Colonic mucosa (tissue), 4 donors: ENCODE measurements around the gene CTBP1. TPM values are rescaled to one million over a fixed set of nuclear protein-coding genes. Genes with fewer than 3 reads are reported as not detected.
A peak's percentile ranks its signal among the peaks of the same experiment; 100 is the strongest.

Source experiments
- DNase-seq: peaks from one replicate; pipeline ENCODE4 v3.0.0-alpha.2; 2020
- H3K27ac ChIP-seq: fragments of 200-600 bp; one replicate; pipeline ENCODE4 v1.8.0; 2021
- H3K27me3 ChIP-seq: fragments of 200-600 bp; one replicate; pipeline ENCODE4 v1.8.0; 2021
- H3K36me3 ChIP-seq: fragments of 200-600 bp; one replicate; pipeline ENCODE4 v1.8.0; 2021
- H3K4me1 ChIP-seq: fragments of 200-600 bp; one replicate; pipeline ENCODE4 v1.8.0; 2021; ENCODE audit warnings: mild to moderate bottlenecking
- H3K4me3 ChIP-seq: fragments of 200-600 bp; one replicate; pipeline ENCODE4 v1.8.0; 2021
- H3K9ac ChIP-seq, 2 donors: one replicate each; pipeline ENCODE4 v1.7.0; 2013; ENCODE audit warnings: control low read depth in 2 of 2, low read depth in 2 of 2, low read length in 2 of 2
- H3K9me3 ChIP-seq: fragments of 200-600 bp; one replicate; pipeline ENCODE4 v1.8.0; 2021
- intact Hi-C: fragments of 100-400 bp; cut with DNase I; formaldehyde crosslinking; loops from one replicate; pipeline ENCODE4 v1.14.1; 2022
- total RNA-seq, 2 donors: library from RNA; stranded (reverse); fragmentation: NEBNext Ultra II Directional in 1 of 2; extraction: Animal tissue kit (Norgen Biotek cat#: 25700) in 1 of 2; gene quantifications; one replicate each; pipeline ENCODE4 v1.2.1, GENCODE V29; 2021
- TF ChIP-seq, protein P1 (sequence below): fragments of 200-600 bp; IDR thresholded peaks from one replicate; pipeline ENCODE4 v1.8.0; 2022; ENCODE audit warnings: antibody characterized with exemption, mild to moderate bottlenecking
- donor health status: healthy.
- donor health status: DM: no; HTN: no; CAD: no.
- donor health status: DM: no; HTN: no; CAD: no.

The CTBP1 gene
- total RNA-seq, 2 donors from 2014 or later, result 137 to 200 TPM

DNA sequence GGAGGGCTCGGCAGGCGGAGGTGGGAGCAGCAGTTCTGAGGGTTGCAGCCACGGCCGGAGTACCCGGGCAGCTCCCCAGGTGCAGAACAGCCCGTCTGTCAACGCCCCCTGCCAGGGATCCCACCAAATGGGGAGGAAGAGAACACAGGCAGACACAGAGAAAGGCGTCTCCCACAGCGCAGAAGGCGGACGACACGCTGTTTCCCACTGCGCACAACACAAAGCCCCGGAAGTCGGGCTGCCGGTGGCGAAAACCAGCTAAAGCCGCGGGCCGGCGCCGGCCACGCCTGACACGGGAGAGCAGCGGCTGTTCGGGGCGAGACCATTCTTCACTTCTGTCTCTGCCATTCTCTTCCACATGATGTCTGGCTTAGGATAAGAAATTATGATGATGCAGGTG, 31.6 kb downstream of the CTBP1 start:
- no peak for DNase-seq
- Histone ChIP-seq H3K36me3 (peaks cover 20% of the 10 kb centered on the region), H3K4me1 (no peaks in the 10 kb centered on the region), H3K27me3 (no peaks in the 10 kb centered on the region), H3K27ac (no peak overlapping the region), H3K9ac (no peak overlapping the region), H3K4me3 (no peak overlapping the region), H3K9me3 (no peaks in the 10 kb centered on the region)
- intact Hi-C loops, result no loop called here
- TF ChIP-seq, protein P1, sequence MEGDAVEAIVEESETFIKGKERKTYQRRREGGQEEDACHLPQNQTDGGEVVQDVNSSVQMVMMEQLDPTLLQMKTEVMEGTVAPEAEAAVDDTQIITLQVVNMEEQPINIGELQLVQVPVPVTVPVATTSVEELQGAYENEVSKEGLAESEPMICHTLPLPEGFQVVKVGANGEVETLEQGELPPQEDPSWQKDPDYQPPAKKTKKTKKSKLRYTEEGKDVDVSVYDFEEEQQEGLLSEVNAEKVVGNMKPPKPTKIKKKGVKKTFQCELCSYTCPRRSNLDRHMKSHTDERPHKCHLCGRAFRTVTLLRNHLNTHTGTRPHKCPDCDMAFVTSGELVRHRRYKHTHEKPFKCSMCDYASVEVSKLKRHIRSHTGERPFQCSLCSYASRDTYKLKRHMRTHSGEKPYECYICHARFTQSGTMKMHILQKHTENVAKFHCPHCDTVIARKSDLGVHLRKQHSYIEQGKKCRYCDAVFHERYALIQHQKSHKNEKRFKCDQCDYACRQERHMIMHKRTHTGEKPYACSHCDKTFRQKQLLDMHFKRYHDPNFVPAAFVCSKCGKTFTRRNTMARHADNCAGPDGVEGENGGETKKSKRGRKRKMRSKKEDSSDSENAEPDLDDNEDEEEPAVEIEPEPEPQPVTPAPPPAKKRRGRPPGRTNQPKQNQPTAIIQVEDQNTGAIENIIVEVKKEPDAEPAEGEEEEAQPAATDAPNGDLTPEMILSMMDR, result no peak

DNA sequence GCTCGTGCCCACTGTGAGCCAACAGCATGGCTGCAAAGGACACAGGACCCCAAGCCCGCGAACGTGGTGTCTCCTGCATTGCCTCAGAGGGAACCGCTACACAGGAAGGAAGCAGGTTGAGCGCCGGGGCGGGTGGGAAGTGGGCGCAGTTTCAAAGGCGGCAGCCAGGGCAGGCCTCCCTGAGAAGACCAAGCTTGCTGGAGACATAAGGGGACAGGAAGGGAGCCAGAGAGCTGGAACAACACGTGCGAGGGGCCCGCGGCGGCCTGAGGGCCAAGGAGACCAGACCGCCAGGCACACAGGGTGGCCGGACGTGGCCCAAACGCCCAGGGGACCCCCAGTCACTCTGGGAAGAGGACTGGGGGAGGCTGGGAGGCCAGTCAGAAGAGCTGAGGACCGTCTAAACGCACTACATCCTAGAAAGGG, 32.0 kb downstream of the CTBP1 start:
- Histone ChIP-seq H3K27me3 (no peaks in the 10 kb centered on the region), H3K4me1 (no peaks in the 10 kb centered on the region), H3K27ac (no peak overlapping the region), H3K9me3 (no peaks in the 10 kb centered on the region), H3K36me3 (peaks cover 20% of the 10 kb centered on the region), H3K4me3 (no peak overlapping the region), H3K9ac (peak overlapping the region in 1 of 2 donors; percentile 4)
- intact Hi-C loops, result no loop called here
- DNase-seq, result no peak
- TF ChIP-seq, protein P1, result no peak

DNA sequence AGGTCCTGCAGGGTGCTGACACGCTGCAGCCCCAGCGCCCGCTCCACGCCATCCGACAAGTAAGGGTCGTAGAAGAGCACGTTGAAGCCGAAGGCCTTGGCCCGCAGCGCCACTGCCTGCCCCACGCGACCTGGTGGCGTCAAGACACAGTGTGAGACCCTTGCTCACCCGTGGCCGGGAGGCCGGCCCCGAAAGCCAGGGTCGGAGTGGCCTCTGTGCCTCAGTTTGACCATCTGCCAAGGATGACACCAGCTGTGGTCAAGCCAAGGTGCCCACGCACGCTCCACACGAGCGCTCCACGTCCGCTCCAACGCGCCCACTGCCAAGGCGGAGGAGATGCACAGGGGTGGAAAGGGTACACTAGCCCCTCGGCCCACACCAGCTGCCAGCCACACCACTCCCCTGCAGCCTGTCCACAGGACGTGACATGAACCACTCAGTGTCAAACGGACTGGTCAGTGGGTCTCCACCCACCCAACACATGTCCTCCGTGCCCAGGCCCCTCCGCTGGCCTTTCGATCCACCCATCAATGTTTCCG, 32.8 kb downstream of the CTBP1 start:
- intact Hi-C loops, result no loop called here
- TF ChIP-seq, protein P1, result no peak
- no peak overlapping the region for H3K27ac ChIP-seq

DNA sequence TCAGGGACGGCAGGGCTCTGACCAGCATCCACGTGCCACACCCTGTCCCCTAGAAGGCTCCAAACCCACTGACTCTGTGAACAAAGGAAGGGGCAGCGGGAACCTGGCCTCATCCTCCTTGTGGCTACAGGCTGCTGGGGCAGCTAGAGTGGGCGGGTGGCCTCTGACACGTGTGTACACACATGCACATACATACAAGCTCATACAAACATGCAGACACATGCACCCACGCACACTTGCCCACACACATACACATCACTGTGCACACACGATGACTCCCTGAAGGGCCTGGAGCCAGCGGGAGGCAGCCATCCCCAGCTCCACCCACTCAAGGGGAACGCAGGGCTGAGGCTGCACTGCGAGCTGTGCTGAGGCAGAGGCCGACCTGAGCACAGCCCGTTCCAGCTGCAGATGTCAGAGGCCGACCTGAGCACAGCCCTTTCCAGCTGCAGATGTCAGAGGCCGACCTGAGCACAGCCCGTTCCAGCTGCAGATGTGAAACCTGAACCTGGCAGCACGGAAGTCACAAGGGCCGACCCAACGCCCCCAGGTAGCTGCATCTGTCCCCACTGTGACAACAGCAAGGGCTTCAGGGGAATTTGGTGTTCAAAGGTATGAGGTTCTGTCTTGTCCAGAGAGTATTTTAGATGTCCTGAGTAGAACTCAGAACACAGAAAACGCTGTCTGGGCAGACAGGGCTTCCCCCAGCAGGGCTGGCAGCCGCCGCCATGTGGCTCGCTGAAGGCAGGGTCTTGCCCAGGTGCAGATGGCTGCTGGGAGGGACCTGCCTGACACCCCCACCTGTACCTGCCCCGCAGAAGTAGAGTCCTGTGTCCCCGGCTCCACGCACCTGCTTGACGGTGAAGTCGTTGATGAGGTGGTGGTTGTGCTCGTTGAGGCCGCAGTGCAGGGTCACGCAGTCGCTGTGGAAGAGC, 33.5 kb downstream of the CTBP1 start:
- no peak overlapping the region for H3K4me3 ChIP-seq
- no peak overlapping the region for H3K27ac ChIP-seq
- H3K4me1 ChIP-seq, result peaks cover under 1% of the 10 kb centered on the region
- H3K9me3 ChIP-seq, result no peaks in the 10 kb centered on the region
- DNase-seq, result no peak
- TF ChIP-seq, protein P1, result no peak
- no peaks in the 10 kb centered on the region for H3K27me3 ChIP-seq
- H3K9ac ChIP-seq, result peak overlapping the region in 1 of 2 donors; percentile 24
- intact Hi-C loops, result no loop called here
- peaks cover 20% of the 10 kb centered on the region for H3K36me3 ChIP-seq

More for the DNA sequence above, 32.8 kb downstream of the CTBP1 start:
- H3K9ac ChIP-seq, result peak overlapping the region in 1 of 2 donors; percentile 24
- H3K27me3 ChIP-seq, result no peaks in the 10 kb centered on the region
- peaks cover 20% of the 10 kb centered on the region for H3K36me3 ChIP-seq
- no peak for DNase-seq
- no peak overlapping the region for H3K4me3 ChIP-seq
- H3K9me3 ChIP-seq, result no peaks in the 10 kb centered on the region
- no peaks in the 10 kb centered on the region for H3K4me1 ChIP-seq

DNA sequence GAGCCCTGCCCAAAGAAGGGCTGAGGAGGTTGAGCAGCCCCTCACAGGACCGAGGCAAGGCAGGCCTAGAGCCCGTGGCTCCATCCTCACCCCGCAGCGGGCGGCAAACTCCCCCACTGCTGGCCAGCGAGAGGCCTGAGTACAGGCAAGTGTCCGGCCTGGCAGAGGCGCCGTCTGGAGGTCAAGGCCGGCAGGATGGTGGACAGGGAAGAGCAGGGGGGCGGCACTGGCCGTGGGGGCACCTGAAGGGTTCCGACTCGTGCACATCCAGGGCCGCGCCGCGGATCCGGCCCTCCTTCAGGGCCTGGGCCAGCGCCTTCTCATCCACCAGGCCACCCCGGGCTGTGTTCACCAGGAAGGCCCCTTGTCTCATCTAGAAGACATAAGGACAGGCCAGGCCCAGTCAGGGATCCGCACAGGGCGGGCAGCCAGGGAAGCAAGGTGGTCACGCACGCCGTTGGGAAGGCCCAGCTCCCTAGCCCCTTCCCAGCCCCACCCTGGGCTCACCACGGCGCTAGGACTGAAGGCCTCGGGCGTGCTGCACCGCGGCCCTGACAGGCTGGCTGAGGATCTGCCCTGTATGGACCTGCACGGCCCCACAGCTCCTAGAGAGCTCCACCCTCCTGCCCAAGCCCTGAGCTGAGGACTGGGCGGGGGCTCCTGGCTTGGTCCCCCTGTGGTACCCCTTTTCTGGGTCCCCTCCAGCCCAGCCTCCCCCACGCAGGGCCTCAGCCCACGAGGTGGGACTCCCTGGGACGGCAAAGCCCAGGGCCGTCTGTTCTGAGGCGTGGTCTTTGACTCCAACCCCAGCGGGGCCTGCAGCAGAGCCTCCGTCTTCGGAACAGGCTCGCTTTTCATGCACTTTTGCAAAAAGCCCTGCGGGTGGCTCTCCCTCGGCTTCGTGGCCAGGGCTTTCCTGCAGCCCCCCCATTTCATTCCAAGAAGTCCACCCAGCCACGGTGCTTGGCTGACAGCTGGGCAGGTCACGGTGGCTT, 34.5 kb downstream of the CTBP1 start:
- Histone ChIP-seq H3K9ac (peak overlapping the region in 1 of 2 donors; percentile 12), H3K4me3 (no peak overlapping the region), H3K4me1 (peaks cover 11% of the 10 kb centered on the region), H3K27me3 (no peaks in the 10 kb centered on the region), H3K9me3 (no peaks in the 10 kb centered on the region), H3K27ac (no peak overlapping the region), H3K36me3 (peaks cover 20% of the 10 kb centered on the region)
- no peak for DNase-seq
- intact Hi-C loops, result no loop called here
- TF ChIP-seq, protein P1, result no peak
